ENCODE results near the gene HNRNPA0. TPM values are rescaled to one million over a fixed set of nuclear protein-coding genes. Genes with fewer than 3 reads are reported as not detected.

Gene HNRNPA0
- total RNA-seq, 1 experiment from 2014 or later = 68.5 TPM

DNA sequence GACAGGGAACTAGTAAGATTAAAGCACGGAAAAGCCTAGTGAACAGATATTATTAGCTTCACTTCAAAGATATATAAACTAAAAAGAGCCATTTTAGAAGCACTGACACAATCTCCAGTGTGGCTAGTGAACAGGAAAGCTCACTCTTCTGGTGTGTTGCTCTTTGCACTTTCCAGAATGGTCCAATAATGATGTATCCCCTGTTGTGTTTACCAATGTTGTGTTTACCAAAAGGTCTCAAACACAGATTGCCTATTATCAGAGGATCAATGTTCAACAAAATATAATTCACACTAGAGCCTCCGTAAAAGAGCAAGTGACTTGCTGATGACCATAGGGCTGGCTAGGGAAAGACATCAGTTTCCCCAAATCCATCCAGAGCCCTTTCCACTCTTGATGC lies 29.9 kb downstream of the HNRNPA0 start:
- no peak for DNase-seq
- H3K23me2 ChIP-seq (ENCODE audit: insufficient read length, low read depth, low read length, poor library complexity, severe bottlenecking) = no peaks in the 10 kb centered on the region
- H3K4me3 Mint-ChIP-seq = no peak overlapping the region

More for the DNA sequence above, 29.9 kb downstream of the HNRNPA0 start:
- no peak overlapping the region for H2BK20ac ChIP-seq (ENCODE audit: low read depth, low read length, poor library complexity, severe bottlenecking)
- no peak overlapping the region for H3K56ac ChIP-seq (ENCODE audit: insufficient read length, low read depth, low read length)
- H3K27me3 Mint-ChIP-seq (ENCODE audit: low read depth) = no peaks in the 10 kb centered on the region
- H2AFZ ChIP-seq (ENCODE audit: low read length) = no peak overlapping the region
- TF ChIP-seq, protein P1, sequence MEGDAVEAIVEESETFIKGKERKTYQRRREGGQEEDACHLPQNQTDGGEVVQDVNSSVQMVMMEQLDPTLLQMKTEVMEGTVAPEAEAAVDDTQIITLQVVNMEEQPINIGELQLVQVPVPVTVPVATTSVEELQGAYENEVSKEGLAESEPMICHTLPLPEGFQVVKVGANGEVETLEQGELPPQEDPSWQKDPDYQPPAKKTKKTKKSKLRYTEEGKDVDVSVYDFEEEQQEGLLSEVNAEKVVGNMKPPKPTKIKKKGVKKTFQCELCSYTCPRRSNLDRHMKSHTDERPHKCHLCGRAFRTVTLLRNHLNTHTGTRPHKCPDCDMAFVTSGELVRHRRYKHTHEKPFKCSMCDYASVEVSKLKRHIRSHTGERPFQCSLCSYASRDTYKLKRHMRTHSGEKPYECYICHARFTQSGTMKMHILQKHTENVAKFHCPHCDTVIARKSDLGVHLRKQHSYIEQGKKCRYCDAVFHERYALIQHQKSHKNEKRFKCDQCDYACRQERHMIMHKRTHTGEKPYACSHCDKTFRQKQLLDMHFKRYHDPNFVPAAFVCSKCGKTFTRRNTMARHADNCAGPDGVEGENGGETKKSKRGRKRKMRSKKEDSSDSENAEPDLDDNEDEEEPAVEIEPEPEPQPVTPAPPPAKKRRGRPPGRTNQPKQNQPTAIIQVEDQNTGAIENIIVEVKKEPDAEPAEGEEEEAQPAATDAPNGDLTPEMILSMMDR (conservative IDR thresholded peaks at IDR 0.05) = no peak
- no peaks in the 10 kb centered on the region for H3K9me3 Mint-ChIP-seq
- no peak overlapping the region for H2AK5ac ChIP-seq (ENCODE audit: insufficient read length, low read length)
- H3K9me3 ChIP-seq (ENCODE audit: control insufficient read depth, low read depth, low read length) = no peaks in the 10 kb centered on the region
- H2BK120ac ChIP-seq (ENCODE audit: low read depth, low read length, poor library complexity, severe bottlenecking) = no peak overlapping the region
- H2BK15ac ChIP-seq (ENCODE audit: low read depth, low read length) = no peak overlapping the region
- no peak overlapping the region for H3K23ac ChIP-seq (ENCODE audit: insufficient read length, low read depth, low read length)
- no peak overlapping the region for H2BK12ac ChIP-seq (ENCODE audit: insufficient read length, low read depth, low read length)
- H3K27ac Mint-ChIP-seq = no peak overlapping the region
- H3K79me2 ChIP-seq (ENCODE audit: insufficient read depth, low read length) = peaks cover 2% of the 10 kb centered on the region; the same call in 1 of the 2 replicates
- H3K9ac ChIP-seq (ENCODE audit: extremely low read depth, insufficient read length, low read length) = no peak overlapping the region
- H3K27me3 ChIP-seq (ENCODE audit: insufficient read depth, low read length) = no peaks in the 10 kb centered on the region
- H4K91ac ChIP-seq (ENCODE audit: insufficient read length, low read depth, low read length) = no peak overlapping the region
- H4K8ac ChIP-seq (replicated peaks; ENCODE audit: insufficient read length, low read depth, low read length) = no peak overlapping the region
- no peak overlapping the region for H2BK5ac ChIP-seq (ENCODE audit: insufficient read length, low read length)
- H4K20me1 ChIP-seq (ENCODE audit: control insufficient read depth, insufficient read depth, insufficient read length) = no peaks in the 10 kb centered on the region
- H3K4me2 ChIP-seq (ENCODE audit: insufficient read depth, insufficient read length, low read length) = no peak overlapping the region
- H3K27ac ChIP-seq (ENCODE audit: insufficient read length, low read depth, low read length) = no peak overlapping the region
- H3T11ph ChIP-seq (ENCODE audit: low read length) = no peak overlapping the region
- H3K4ac ChIP-seq (ENCODE audit: low read depth, low read length) = no peak overlapping the region
- no peaks in the 10 kb centered on the region for H3K4me1 ChIP-seq (ENCODE audit: insufficient read depth, low read length)
- H3K18ac ChIP-seq (ENCODE audit: insufficient read length, low read depth, low read length) = no peak overlapping the region
- peaks cover 0 to 4% (median 0%) of the 10 kb centered on the region in 3 experiments; a peak in 2 of 7 replicates for H3K36me3 Mint-ChIP-seq (ENCODE audit: insufficient read depth in 1 of 3, low read depth in 3 of 3)
- H3K14ac ChIP-seq (ENCODE audit: insufficient read depth, low read length) = no peak overlapping the region
- WGBS (ENCODE audit: extremely low coverage, insufficient read length, low lambda C conversion rate) = no CpG with 5 or more reads among the region's 2 CpGs
- H4K5ac ChIP-seq (ENCODE audit: insufficient read length, low read depth, low read length) = no peak overlapping the region
- peaks cover under 1% of the 10 kb centered on the region for H3K79me1 ChIP-seq (ENCODE audit: insufficient read depth, low read depth, low read length, poor library complexity, severe bottlenecking)
- H3K4me1 Mint-ChIP-seq = peaks cover 0 to 4% of the 10 kb centered on the region in 2 experiments; a peak in 1 of 4 replicates
